H1 (cell line): Measurements from ENCODE around the gene VWA5A.

ENCODE experiments used
- CBX8 ChIP-seq: fragments of 300-800, 300-1000 bp; sonication (generic); IDR thresholded peaks from 2 replicates; pipeline ENCODE4 v1.7.1; 2016; ENCODE audit warnings: low read depth, low read length, borderline replicate concordance
- CTCF ChIP-seq, 3 experiments: IDR thresholded peaks; 1 replicate in 2 of 3; 2 replicates in 1 of 3; pipeline versions ENCODE4 v1.5.1 to v1.6.1; 2011; ENCODE audit warnings: low read length in 3 of 3, mild to moderate bottlenecking in 3 of 3, inconsistent platforms in 2 of 3, low read depth in 1 of 3, moderate library complexity in 1 of 3; ENCODE audit not compliant: insufficient read depth in 1 of 3; ENCODE audit errors: control extremely low read depth in 1 of 3
- PHF8 ChIP-seq: fragments of 200-600 bp; sonication (generic); conservative IDR thresholded peaks from 2 replicates; pipeline ENCODE4 v1.7.1; 2012; ENCODE audit warnings: low read depth, mild to moderate bottlenecking, inconsistent platforms, low read length, moderate library complexity
- POLR2A ChIP-seq, 2 experiments: IDR thresholded peaks; 1 replicate in 1 of 2; 2 replicates in 1 of 2; pipeline ENCODE4 v1.6.1; 2011; ENCODE audit warnings: low read depth in 2 of 2, low read length in 2 of 2, mild to moderate bottlenecking in 2 of 2; ENCODE audit errors: control extremely low read depth in 1 of 2
- POLR2AphosphoS5 ChIP-seq: IDR thresholded peaks from 2 replicates; pipeline ENCODE4 v1.6.1; 2011; ENCODE audit warnings: low read depth, low read length
- RXRA ChIP-seq: IDR thresholded peaks from 2 replicates; pipeline ENCODE4 v1.6.1; 2011; ENCODE audit warnings: low read depth, mild to moderate bottlenecking, low read length, moderate library complexity; ENCODE audit not compliant: insufficient read depth
- SIN3A ChIP-seq, 2 experiments: IDR thresholded peaks in 1 of 2; conservative IDR thresholded peaks in 1 of 2; 2 replicates each; pipeline ENCODE4 v1.6.1; 2011 to 2012; ENCODE audit warnings: low read length in 2 of 2, improper control_type of control experiment in 1 of 2, low read depth in 1 of 2, mild to moderate bottlenecking in 1 of 2
- SIRT6 ChIP-seq: IDR thresholded peaks from one replicate; pipeline ENCODE4 v1.7.1; 2012; ENCODE audit warnings: low read length, inconsistent platforms
- USF2 ChIP-seq: IDR thresholded peaks from 2 replicates; pipeline ENCODE4 v1.6.1; 2011; ENCODE audit warnings: low read length, improper control_type of control experiment

GRCh38 chr11:124147951-124148350, 32.7 kb downstream of the VWA5A start:
- TF ChIP-seq CTCF (IDR thresholded peaks at IDR 0.05; ENCODE audit: control extremely low read depth in 1 of 3, insufficient read depth in 1 of 3, low read depth in 1 of 3, low read length in 3 of 3) (no peak), POLR2AphosphoS5 (no peak), POLR2A (IDR thresholded peaks at IDR 0.05; ENCODE audit: control extremely low read depth in 1 of 2, low read depth in 2 of 2, low read length in 2 of 2) (no peak), SIN3A (conservative IDR thresholded peaks at IDR 0.05 in 1 of 2, IDR thresholded peaks at IDR 0.05 in 1 of 2; ENCODE audit: low read depth in 1 of 2, low read length in 2 of 2) (no peak), USF2 (no peak), SIRT6 (no peak), RXRA (no peak), CBX8 (no peak), PHF8 (no peak)
